WTC11 (cell line): ENCODE measurements around the gene ALDOC. TPM values are rescaled to one million over a fixed set of nuclear protein-coding genes. Genes with fewer than 3 reads are reported as not detected.

Experiments used
- ATAC-seq: fragments of 200-7000 bp; cut with Tn5 transposase; 2 replicates; pipeline ENCODE4 v1.10.0; 2021; ENCODE audit warnings: mild to moderate bottlenecking, moderate library complexity
- CTCF ChIA-PET: fragments of 300-600 bp; sonication (Branson Sonifier 250); formaldehyde crosslinking; loops from one replicate; lab custom pipeline; 2021; ENCODE audit warnings: antibody characterized with exemption; lab: Charles Lee
- POLR2A ChIA-PET: fragments of 350-600 bp; sonication (Branson Sonifier 250); formaldehyde crosslinking; loops from one replicate; lab custom pipeline; 2021; ENCODE audit warnings: antibody characterized with exemption; lab: Charles Lee
- DNase-seq: peaks from one replicate; pipeline ENCODE4 v3.0.0; 2021; ENCODE audit warnings: low spot score
- H3K27ac Mint-ChIP-seq: 2 replicates; pipeline ENCODE4 v1.8.0; 2021; ENCODE audit warnings: mixed read lengths
- H3K27me3 Mint-ChIP-seq: 2 replicates; pipeline ENCODE4 v1.8.0; 2021; ENCODE audit warnings: low read depth, mild to moderate bottlenecking, moderate library complexity, mixed read lengths
- H3K36me3 Mint-ChIP-seq: 2 replicates; pipeline ENCODE4 v1.8.0; 2021; ENCODE audit warnings: mixed read lengths
- H3K4me1 Mint-ChIP-seq: 2 replicates; pipeline ENCODE4 v1.8.0; 2022; ENCODE audit warnings: mixed read lengths
- H3K4me3 Mint-ChIP-seq: 2 replicates; pipeline ENCODE4 v1.8.0; 2021; ENCODE audit warnings: mild to moderate bottlenecking, moderate library complexity, mixed read lengths
- H3K9me3 Mint-ChIP-seq: 2 replicates; pipeline ENCODE4 v1.8.0; 2021; ENCODE audit warnings: mixed read lengths
- AFF4 ChIP-seq: sonication (generic); formaldehyde crosslinking; IDR thresholded peaks from 2 replicates; pipeline ENCODE4 v1.8.1; 2023; ENCODE audit warnings: mild to moderate bottlenecking, missing genetic modification reagents, borderline replicate concordance
- CTCF ChIP-seq: fragments of 200-600 bp; IDR thresholded peaks from 2 replicates; pipeline ENCODE4 v1.8.0; 2022; ENCODE audit warnings: antibody characterized with exemption
- FOXP1 ChIP-seq: sonication (generic); formaldehyde crosslinking; IDR thresholded peaks from 2 replicates; pipeline ENCODE4 v1.8.0; 2022; ENCODE audit warnings: missing genetic modification reagents, mild to moderate bottlenecking, moderate library complexity, borderline replicate concordance
- GABPB1 ChIP-seq: sonication (generic); formaldehyde crosslinking; IDR thresholded peaks from 2 replicates; pipeline ENCODE4 v1.8.1; 2023; ENCODE audit warnings: mild to moderate bottlenecking, missing genetic modification reagents
- HMGXB4 ChIP-seq: sonication (generic); formaldehyde crosslinking; IDR thresholded peaks from 2 replicates; pipeline ENCODE4 v1.8.1; 2023; ENCODE audit warnings: mild to moderate bottlenecking, moderate library complexity, missing genetic modification reagents
- MAX ChIP-seq: sonication (generic); formaldehyde crosslinking; IDR thresholded peaks from 2 replicates; pipeline ENCODE4 v1.8.0; 2022; ENCODE audit warnings: mild to moderate bottlenecking, missing genetic modification reagents
- NFATC4 ChIP-seq: fragments of 250-450 bp; sonication (Bioruptor Pico); IDR thresholded peaks from 2 replicates; pipeline ENCODE4 v1.9.0; 2021; ENCODE audit warnings: mild to moderate bottlenecking
- RELA ChIP-seq: sonication (generic); formaldehyde crosslinking; IDR thresholded peaks from 2 replicates; pipeline ENCODE4 v1.8.1; 2022; ENCODE audit warnings: missing genetic modification reagents, mild to moderate bottlenecking, borderline replicate concordance
- SOX15 ChIP-seq: fragments of 250-450 bp; sonication (Bioruptor Pico); IDR thresholded peaks from 2 replicates; pipeline ENCODE4 v1.9.0; 2021; ENCODE audit warnings: mild to moderate bottlenecking
- ZBTB21 ChIP-seq: sonication (generic); formaldehyde crosslinking; IDR thresholded peaks from 2 replicates; pipeline ENCODE4 v1.8.1; 2023; ENCODE audit warnings: mild to moderate bottlenecking, missing genetic modification reagents, borderline replicate concordance
- ZBTB43 ChIP-seq: sonication (generic); formaldehyde crosslinking; IDR thresholded peaks from 2 replicates; pipeline ENCODE4 v1.8.1; 2023; ENCODE audit warnings: mild to moderate bottlenecking, missing genetic modification reagents
- ZNF138 ChIP-seq: sonication (generic); formaldehyde crosslinking; conservative IDR thresholded peaks from 2 replicates; pipeline ENCODE4 v1.8.1; 2022; ENCODE audit warnings: mild to moderate bottlenecking, moderate library complexity, missing genetic modification reagents
- ZNF416 ChIP-seq: fragments of 250-450 bp; sonication (Bioruptor Pico); IDR thresholded peaks from 2 replicates; pipeline ENCODE4 v1.9.0; 2021; ENCODE audit warnings: mild to moderate bottlenecking, inconsistent platforms
- ZNF512 ChIP-seq: sonication (generic); formaldehyde crosslinking; IDR thresholded peaks from 2 replicates; pipeline ENCODE4 v1.8.1; 2022; ENCODE audit warnings: missing genetic modification reagents, borderline replicate concordance
- ZNF532 ChIP-seq: fragments of 250-450 bp; sonication (Bioruptor Pico); IDR thresholded peaks from 2 replicates; pipeline ENCODE4 v1.9.0; 2021; ENCODE audit warnings: mild to moderate bottlenecking, borderline replicate concordance
- ZSCAN18 ChIP-seq: fragments of 250-450 bp; sonication (Bioruptor Pico); IDR thresholded peaks from 2 replicates; pipeline ENCODE4 v2.1.2; 2022; ENCODE audit warnings: mild to moderate bottlenecking, moderate library complexity
- total RNA-seq: library from RNA; stranded (reverse); gene quantifications from 3 replicates; pipeline ENCODE4 v1.2.3, GENCODE V29; 2021

The ALDOC gene
- total RNA-seq, 1 experiment from 2014 or later = 73.5 TPM

GRCh38 chr17:28534740-28535375, 41.8 kb downstream of the ALDOC start (continued):
- TF ChIP-seq AFF4 (CRISPR knock-in tag) (no peak), ZNF138 (CRISPR knock-in tag) (no peak)

- ChIA-PET CTCF (interaction anchor here (0.7 to 2.2 kb wide), 3 partner anchors 13 to 34 kb away, joined by 3 to 5 read pairs (median 4); no protein-coding TSS in a partner anchor), POLR2A (no interaction called here)
- ATAC-seq (peak; percentile 52), DNase-seq (no peak)
- no peaks in the 10 kb centered on the region for H3K4me1 Mint-ChIP-seq
- H3K27ac Mint-ChIP-seq = no peak overlapping the region
- TF ChIP-seq GABPB1 (CRISPR knock-in tag) = no peak
- no peak for TF ChIP-seq ZNF416 (CRISPR knock-in tag)
- TF ChIP-seq RELA = no peak
- no peak for TF ChIP-seq HMGXB4 (CRISPR knock-in tag)
- no peak for TF ChIP-seq ZSCAN18 (CRISPR knock-in tag)
- no peak for TF ChIP-seq ZBTB21
- no peak for TF ChIP-seq ZNF512 (CRISPR knock-in tag)
- TF ChIP-seq FOXP1 (CRISPR knock-in tag) = no peak
- no peak for TF ChIP-seq NFATC4 (CRISPR knock-in tag)
- no peak for TF ChIP-seq CTCF
- TF ChIP-seq SOX15 = no peak
- no peak for TF ChIP-seq MAX (CRISPR knock-in tag)
- no peak for TF ChIP-seq ZBTB43
- TF ChIP-seq ZNF532 (CRISPR knock-in tag) = no peak
- no peak overlapping the region for H3K4me3 Mint-ChIP-seq
- H3K9me3 Mint-ChIP-seq = no peaks in the 10 kb centered on the region
- H3K27me3 Mint-ChIP-seq = no peaks in the 10 kb centered on the region
- H3K36me3 Mint-ChIP-seq = no peaks in the 10 kb centered on the region
Observed at GRCh38 chr17:28533091-28533807, 43.4 kb downstream of the ALDOC start.
